Endothelial cell of umbilical vein (primary cell): ENCODE measurements around the gene DZIP3.

Source experiments
- CTCF ChIP-seq, 2 donors: IDR thresholded peaks; 1 replicate in 1 of 2; 2 replicates in 1 of 2; pipeline ENCODE4 v1.5.1; 2011; ENCODE audit warnings: low read length in 2 of 2, mild to moderate bottlenecking in 2 of 2, moderate library complexity in 2 of 2, control low read depth in 1 of 2, inconsistent platforms in 1 of 2, low read depth in 1 of 2; ENCODE audit not compliant: insufficient read depth in 1 of 2; ENCODE audit errors: extremely low read depth in 1 of 2
- JUN ChIP-seq: IDR thresholded peaks from 2 replicates; pipeline ENCODE4 v1.6.1; 2011; ENCODE audit warnings: borderline replicate concordance, low read depth; ENCODE audit not compliant: insufficient read length, insufficient read depth
- MAX ChIP-seq: IDR thresholded peaks from 2 replicates; pipeline ENCODE4 v1.6.1; 2011; ENCODE audit not compliant: insufficient read depth, insufficient read length
- POLR2AphosphoS5 ChIP-seq: IDR thresholded peaks from 2 replicates; pipeline ENCODE4 v1.6.1; 2012; ENCODE audit warnings: low read depth, mild to moderate bottlenecking, control low read depth, low read length, moderate library complexity; ENCODE audit not compliant: insufficient read depth

- no peak for TF ChIP-seq CTCF (IDR thresholded peaks at IDR 0.05; ENCODE audit: extremely low read depth in 1 of 2, insufficient read depth in 1 of 2, low read depth in 1 of 2, low read length in 2 of 2)
- no peak for TF ChIP-seq MAX
- no peak for TF ChIP-seq POLR2AphosphoS5
- TF ChIP-seq JUN = no peak
These were observed 40.5 kb downstream of the DZIP3 start for GRCh38 chr3:108629974-108630373.
